Caco-2 (cell line): ENCODE measurements around the gene KSR2. TPM values are rescaled to one million over a fixed set of nuclear protein-coding genes. Genes with fewer than 3 reads are reported as not detected.

ENCODE experiments used
- BruUV-seq: library from RNA; stranded (reverse); fragments of 400-500 nt; replicated peaks from 2 replicates; lab custom pipeline; 2021; lab: Mats Ljungman, UMichigan
- CTCF ChIA-PET: fragments of 300-600 bp; sonication (Branson Sonifier 250); formaldehyde crosslinking; loops from one replicate; lab custom pipeline; 2022; ENCODE audit warnings: antibody characterized with exemption; lab: Charles Lee
- POLR2A ChIA-PET: fragments of 300-600 bp; sonication (Branson Sonifier 250); formaldehyde crosslinking; loops from one replicate; lab custom pipeline; 2022; ENCODE audit warnings: antibody characterized with exemption; lab: Charles Lee
- DNase-seq, 2 experiments: peaks; one replicate each; pipeline versions ENCODE4 v3.0.0 to v3.0.0-alpha.2; 2020 to 2022
- H3K27me3 ChIP-seq: replicated peaks from 2 replicates; pipeline ENCODE4 v1.6.0; 2011; ENCODE audit warnings: low read length; ENCODE audit not compliant: control insufficient read depth, insufficient read depth
- H3K36me3 ChIP-seq: 2 replicates; pipeline ENCODE4 v1.5.1; 2011; ENCODE audit warnings: low read length; ENCODE audit not compliant: control insufficient read depth, insufficient read depth
- H3K4me1 ChIP-seq: fragments of 250-450 bp; sonication (Bioruptor Pico); 2 replicates; pipeline ENCODE4 v1.5.1; 2020; ENCODE audit warnings: mild to moderate bottlenecking
- H3K4me3 ChIP-seq: 2 replicates; pipeline ENCODE4 v1.5.1; 2011; ENCODE audit warnings: low read depth, mild to moderate bottlenecking, control low read depth, low read length
- H3K9me3 ChIP-seq: fragments of 250-450 bp; sonication (Bioruptor Pico); 2 replicates; pipeline ENCODE4 v1.5.1; 2020; ENCODE audit warnings: mild to moderate bottlenecking, moderate library complexity
- H3K27ac Mint-ChIP-seq: one replicate; pipeline ENCODE4 v1.8.0; 2022; ENCODE audit warnings: mixed read lengths; ENCODE audit not compliant: unreplicated experiment
- H3K27me3 Mint-ChIP-seq: one replicate; pipeline ENCODE4 v1.8.0; 2022; ENCODE audit warnings: mixed read lengths; ENCODE audit not compliant: insufficient read depth, unreplicated experiment
- H3K36me3 Mint-ChIP-seq: one replicate; pipeline ENCODE4 v1.8.0; 2022; ENCODE audit warnings: mild to moderate bottlenecking, mixed read lengths; ENCODE audit not compliant: insufficient read depth, unreplicated experiment
- H3K4me1 Mint-ChIP-seq: one replicate; pipeline ENCODE4 v1.8.0; 2022; ENCODE audit warnings: low read depth, mixed read lengths; ENCODE audit not compliant: unreplicated experiment
- H3K4me3 Mint-ChIP-seq: one replicate; pipeline ENCODE4 v1.8.0; 2022; ENCODE audit warnings: mild to moderate bottlenecking, moderate library complexity, mixed read lengths; ENCODE audit not compliant: unreplicated experiment
- H3K9me3 Mint-ChIP-seq: one replicate; pipeline ENCODE4 v1.8.0; 2022; ENCODE audit warnings: mixed read lengths; ENCODE audit not compliant: unreplicated experiment
- intact Hi-C: fragments of 100-400 bp; cut with micrococcal nuclease; formaldehyde crosslinking; loops from one replicate; pipeline ENCODE4 v1.10.0; 2022; ENCODE audit not compliant: unreplicated experiment
- total RNA-seq: library from RNA; stranded (reverse); gene quantifications from 2 replicates; pipeline ENCODE4 v1.2.3, GENCODE V29; 2022
- TF ChIP-seq, protein P1 (sequence below), 2 experiments: fragments of 200-600 bp in 1 of 2; IDR thresholded peaks; 1 replicate in 1 of 2; 2 replicates in 1 of 2; pipeline versions ENCODE4 v1.5.1 to v1.8.0; 2011 to 2022; ENCODE audit warnings: antibody characterized with exemption in 1 of 2, control low read depth in 1 of 2, inconsistent platforms in 1 of 2, low read depth in 1 of 2, low read length in 1 of 2, mild to moderate bottlenecking in 1 of 2, moderate library complexity in 1 of 2; ENCODE audit not compliant: insufficient read depth in 1 of 2, severe bottlenecking in 1 of 2, unreplicated experiment in 1 of 2

KSR2 gene
- total RNA-seq, 1 experiment from 2014 or later, result 0.66 TPM

GRCh38 chr12:117821480-117822175, 147.2 kb downstream of the KSR2 start:
- POLR2A ChIA-PET, result no interaction called here
- H3K36me3 ChIP-seq, result no peaks in the 10 kb centered on the region
- no peak for DNase-seq
- CTCF ChIA-PET, result no interaction called here
- H3K9me3 ChIP-seq, result no peaks in the 10 kb centered on the region
- intact Hi-C loops, result no loop called here
- no peak overlapping the region for H3K4me3 Mint-ChIP-seq
- no TSS peak for BruUV-seq
- H3K36me3 Mint-ChIP-seq, result no peaks in the 10 kb centered on the region
- H3K27me3 ChIP-seq, result no peaks in the 10 kb centered on the region
- no peaks in the 10 kb centered on the region for H3K9me3 Mint-ChIP-seq
- no peaks in the 10 kb centered on the region for H3K27me3 Mint-ChIP-seq
- no peak overlapping the region for H3K27ac Mint-ChIP-seq
- TF ChIP-seq, protein P1, sequence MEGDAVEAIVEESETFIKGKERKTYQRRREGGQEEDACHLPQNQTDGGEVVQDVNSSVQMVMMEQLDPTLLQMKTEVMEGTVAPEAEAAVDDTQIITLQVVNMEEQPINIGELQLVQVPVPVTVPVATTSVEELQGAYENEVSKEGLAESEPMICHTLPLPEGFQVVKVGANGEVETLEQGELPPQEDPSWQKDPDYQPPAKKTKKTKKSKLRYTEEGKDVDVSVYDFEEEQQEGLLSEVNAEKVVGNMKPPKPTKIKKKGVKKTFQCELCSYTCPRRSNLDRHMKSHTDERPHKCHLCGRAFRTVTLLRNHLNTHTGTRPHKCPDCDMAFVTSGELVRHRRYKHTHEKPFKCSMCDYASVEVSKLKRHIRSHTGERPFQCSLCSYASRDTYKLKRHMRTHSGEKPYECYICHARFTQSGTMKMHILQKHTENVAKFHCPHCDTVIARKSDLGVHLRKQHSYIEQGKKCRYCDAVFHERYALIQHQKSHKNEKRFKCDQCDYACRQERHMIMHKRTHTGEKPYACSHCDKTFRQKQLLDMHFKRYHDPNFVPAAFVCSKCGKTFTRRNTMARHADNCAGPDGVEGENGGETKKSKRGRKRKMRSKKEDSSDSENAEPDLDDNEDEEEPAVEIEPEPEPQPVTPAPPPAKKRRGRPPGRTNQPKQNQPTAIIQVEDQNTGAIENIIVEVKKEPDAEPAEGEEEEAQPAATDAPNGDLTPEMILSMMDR (IDR thresholded peaks at IDR 0.05; ENCODE audit: insufficient read depth in 1 of 2, low read depth in 1 of 2, low read length in 1 of 2, severe bottlenecking in 1 of 2, unreplicated experiment in 1 of 2), result no peak
- H3K4me1 ChIP-seq, result no peaks in the 10 kb centered on the region
- H3K4me3 ChIP-seq, result no peak overlapping the region
- no peaks in the 10 kb centered on the region for H3K4me1 Mint-ChIP-seq

DNA sequence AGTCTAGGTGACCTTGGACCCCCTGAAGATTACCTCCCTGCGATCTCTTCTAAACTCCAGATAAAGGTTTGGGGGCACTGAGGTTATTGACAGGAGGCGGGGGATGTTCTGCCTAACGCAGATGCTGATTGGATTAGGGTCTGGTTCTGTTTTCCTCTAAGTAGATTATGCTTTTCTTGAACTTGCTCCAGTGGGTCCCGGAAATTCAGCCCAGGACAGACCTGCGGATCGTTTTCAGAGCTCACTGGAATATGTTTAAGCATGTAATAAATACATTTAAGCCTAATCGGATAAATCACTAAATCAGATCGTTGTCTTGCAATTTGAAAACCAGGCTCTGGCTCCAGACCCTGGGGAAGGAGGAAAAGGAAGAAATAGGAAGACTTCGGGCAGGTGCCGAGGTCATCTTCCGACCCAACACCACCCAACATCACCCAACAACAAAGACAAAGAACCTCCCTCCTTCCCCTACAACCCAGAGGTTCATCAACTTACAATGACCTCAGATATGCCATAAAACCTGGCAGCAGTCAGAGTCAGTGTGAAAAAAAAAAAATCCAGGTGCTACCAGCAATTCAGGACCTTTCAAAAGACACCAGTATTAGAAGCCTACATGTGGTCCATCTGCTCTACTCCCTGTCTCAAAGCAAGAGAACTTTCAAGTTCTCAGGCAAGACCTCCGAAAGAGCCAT, 148.4 kb downstream of the KSR2 start:
- BruUV-seq, result no TSS peak
- H3K4me1 ChIP-seq, result no peaks in the 10 kb centered on the region
- H3K4me3 Mint-ChIP-seq, result no peak overlapping the region
- H3K9me3 ChIP-seq, result no peaks in the 10 kb centered on the region
- CTCF ChIA-PET, result no interaction called here
- TF ChIP-seq, protein P1 (IDR thresholded peaks at IDR 0.05; ENCODE audit: insufficient read depth in 1 of 2, low read depth in 1 of 2, low read length in 1 of 2, severe bottlenecking in 1 of 2, unreplicated experiment in 1 of 2), result no peak
- no peak overlapping the region for H3K4me3 ChIP-seq
- POLR2A ChIA-PET, result no interaction called here
- H3K36me3 Mint-ChIP-seq, result no peaks in the 10 kb centered on the region
- no peaks in the 10 kb centered on the region for H3K27me3 Mint-ChIP-seq
- no peaks in the 10 kb centered on the region for H3K4me1 Mint-ChIP-seq
- H3K36me3 ChIP-seq, result no peaks in the 10 kb centered on the region
- H3K9me3 Mint-ChIP-seq, result no peaks in the 10 kb centered on the region
- no peak for DNase-seq
- H3K27me3 ChIP-seq, result no peaks in the 10 kb centered on the region
- intact Hi-C loops, result no loop called here
- H3K27ac Mint-ChIP-seq, result no peak overlapping the region

DNA sequence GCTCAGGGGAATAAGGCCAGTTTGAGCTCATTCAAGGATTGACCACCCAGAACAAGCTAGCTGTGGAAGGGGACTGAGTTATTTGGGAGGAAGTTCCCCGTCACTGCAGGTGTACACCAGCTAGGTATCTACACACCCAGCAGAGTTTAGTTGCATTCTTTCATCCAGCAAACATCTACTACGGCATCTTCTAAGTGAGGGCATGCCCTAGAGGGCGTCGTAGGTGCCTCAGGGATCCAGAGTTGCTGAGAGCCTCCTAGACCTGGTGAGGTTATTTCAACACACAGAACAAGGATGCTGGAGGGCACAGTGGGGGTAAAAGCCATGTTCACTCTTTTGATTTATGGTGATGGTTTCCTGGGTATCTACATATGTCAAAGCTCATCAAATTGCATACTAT, 149.6 kb downstream of the KSR2 start:
- H3K36me3 Mint-ChIP-seq, result no peaks in the 10 kb centered on the region
- Histone ChIP-seq H3K36me3 (no peaks in the 10 kb centered on the region), H3K4me3 (no peak overlapping the region), H3K9me3 (no peaks in the 10 kb centered on the region), H3K27me3 (no peaks in the 10 kb centered on the region), H3K4me1 (no peaks in the 10 kb centered on the region)
- no peak overlapping the region for H3K4me3 Mint-ChIP-seq
- no peak overlapping the region for H3K27ac Mint-ChIP-seq
- no peak for DNase-seq
- no peaks in the 10 kb centered on the region for H3K9me3 Mint-ChIP-seq
- no TSS peak for BruUV-seq
- TF ChIP-seq, protein P1 (IDR thresholded peaks at IDR 0.05; ENCODE audit: insufficient read depth in 1 of 2, low read depth in 1 of 2, low read length in 1 of 2, severe bottlenecking in 1 of 2, unreplicated experiment in 1 of 2), result no peak
- POLR2A ChIA-PET, result no interaction called here
- H3K27me3 Mint-ChIP-seq, result no peaks in the 10 kb centered on the region
- intact Hi-C loops, result no loop called here
- CTCF ChIA-PET, result interaction anchor here (0.9 kb wide), 1 partner anchor 18 kb away, joined by 3 read pairs; no protein-coding TSS in a partner anchor
- H3K4me1 Mint-ChIP-seq, result no peaks in the 10 kb centered on the region
